Natural killer cell (primary cell): Measurements from ENCODE around the gene LRP1B. TPM values are rescaled to one million over a fixed set of nuclear protein-coding genes. Genes with fewer than 3 reads are reported as not detected.

Experiments used
- ATAC-seq, 3 donors: fragments of 150-1000 bp in 2 of 3; fragments of 200-7000 bp in 1 of 3; cut with Tn5 transposase; 1 replicate in 1 of 3; 2 replicates in 2 of 3; pipeline ENCODE4 v1.10.0; 2021; ENCODE audit warnings: mild to moderate bottlenecking in 2 of 3, moderate library complexity in 2 of 3
- DNase-seq, 2 donors: peaks; one replicate each; pipeline versions ENCODE4 v3.0.0 to v3.0.0-alpha.2; 2013 to 2021; ENCODE audit warnings: mixed read lengths in 1 of 2
- H3K27ac ChIP-seq: one replicate; pipeline ENCODE4 v1.5.1; 2013; ENCODE audit warnings: mild to moderate bottlenecking, low read length
- H3K27me3 ChIP-seq: one replicate; pipeline ENCODE4 v1.6.1; 2013; ENCODE audit warnings: low read length; ENCODE audit not compliant: control insufficient read depth, insufficient read depth
- H3K36me3 ChIP-seq: one replicate; pipeline ENCODE4 v1.6.1; 2013; ENCODE audit warnings: low read length; ENCODE audit not compliant: control insufficient read depth, insufficient read depth
- H3K4me1 ChIP-seq: one replicate; pipeline ENCODE4 v1.6.1; 2013; ENCODE audit warnings: low read length; ENCODE audit not compliant: control insufficient read depth, insufficient read depth
- H3K4me3 ChIP-seq: one replicate; pipeline ENCODE4 v1.5.1; 2013; ENCODE audit warnings: low read length
- H3K9me3 ChIP-seq: one replicate; pipeline ENCODE4 v1.6.1; 2013; ENCODE audit warnings: low read length; ENCODE audit not compliant: control insufficient read depth, insufficient read depth
- H3K27ac Mint-ChIP-seq, 2 donors: one replicate each; pipeline ENCODE4 v1.8.0; 2022; ENCODE audit warnings: mild to moderate bottlenecking in 2 of 2, mixed read lengths in 2 of 2, moderate library complexity in 1 of 2
- H3K27me3 Mint-ChIP-seq, 2 donors: one replicate each; pipeline ENCODE4 v1.8.0; 2022; ENCODE audit warnings: low read depth in 2 of 2, mixed read lengths in 2 of 2
- H3K36me3 Mint-ChIP-seq: one replicate; pipeline ENCODE4 v1.8.0; 2022; ENCODE audit warnings: mixed read lengths
- H3K4me1 Mint-ChIP-seq, 2 donors: one replicate each; pipeline ENCODE4 v1.8.0; 2022; ENCODE audit warnings: mixed read lengths in 2 of 2
- H3K4me3 Mint-ChIP-seq: one replicate; pipeline ENCODE4 v1.8.0; 2022; ENCODE audit warnings: mild to moderate bottlenecking, moderate library complexity, mixed read lengths
- H3K9me3 Mint-ChIP-seq, 2 donors: one replicate each; pipeline ENCODE4 v1.8.0; 2022; ENCODE audit warnings: mixed read lengths in 2 of 2
- CTCF ChIP-seq: fragments of 200-600 bp; IDR thresholded peaks from one replicate; pipeline ENCODE4 v1.8.0; 2022; ENCODE audit warnings: antibody characterized with exemption
- WGBS: methylation state at CpG from one replicate; pipeline ENCODE4 v1.1.7; 2013; ENCODE audit warnings: missing lambda C conversion rate; ENCODE audit not compliant: insufficient coverage; 5-methylcytosine and 5-hydroxymethylcytosine counted together
- intact Hi-C: fragments of 100-400 bp; cut with micrococcal nuclease; formaldehyde crosslinking; loops from one replicate; pipeline ENCODE4 v1.14.2; 2022
- total RNA-seq, 4 donors: library from RNA; stranded (reverse); fragments of 120-200 nt in 1 of 4; gene quantifications; one replicate each; pipeline versions ENCODE4 v1.2.3 to v1.2.4, GENCODE V29; 2013 to 2022

LRP1B gene
- total RNA-seq, 3 donors from 2014 or later (not counting 1 experiment from before 2014, with no cell fraction given): 0.05 TPM; not detected in 2

- 86% methylated on average over 8 of the region's 8 CpGs for WGBS
These were observed 470.6 kb downstream of the LRP1B start for GRCh38 chr2:141660232-141660631.

DNA sequence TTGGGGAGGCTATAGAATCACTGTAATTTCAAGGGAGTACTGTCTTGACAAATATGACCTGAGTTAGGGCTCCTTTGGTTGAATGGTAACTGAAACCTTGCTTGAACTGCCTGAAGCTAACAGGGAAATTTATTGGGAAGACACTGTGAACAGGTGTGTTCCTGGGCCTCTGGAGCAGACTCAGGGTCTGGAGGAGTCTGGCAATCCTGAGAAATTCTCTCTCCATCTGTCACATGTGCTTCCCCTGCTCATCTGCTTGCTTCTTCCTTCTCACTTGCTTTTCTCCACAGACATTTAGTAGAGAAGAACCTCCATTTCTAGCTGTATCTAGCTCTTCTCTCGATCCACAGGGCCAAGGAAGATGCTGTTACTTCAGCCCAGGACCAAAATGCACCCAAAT lies 476.5 kb downstream of the LRP1B start:
- Mint-ChIP-seq H3K4me1 (no peaks in the 10 kb centered on the region), H3K36me3 (no peaks in the 10 kb centered on the region), H3K9me3 (peaks cover 9 to 11% of the 10 kb centered on the region in 2 donors), H3K27ac (no peak overlapping the region), H3K27me3 (no peaks in the 10 kb centered on the region), H3K4me3 (no peak overlapping the region)
- peaks cover 4% of the 10 kb centered on the region for H3K9me3 ChIP-seq
- WGBS: 75% methylated on average over 1 of the region's 1 CpG
- TF ChIP-seq CTCF: no peak
- no peaks in the 10 kb centered on the region for H3K36me3 ChIP-seq
- H3K4me1 ChIP-seq: no peaks in the 10 kb centered on the region
- DNase-seq: no peak
- intact Hi-C loops: no loop called here
- H3K27me3 ChIP-seq: no peaks in the 10 kb centered on the region
- no peak for ATAC-seq
- no peak overlapping the region for H3K27ac ChIP-seq
- no peak overlapping the region for H3K4me3 ChIP-seq

More at GRCh38 chr2:141660232-141660631, 470.6 kb downstream of the LRP1B start:
- H3K27ac Mint-ChIP-seq: no peak overlapping the region
- ATAC-seq (no peak), DNase-seq (no peak)
- H3K4me1 ChIP-seq: no peaks in the 10 kb centered on the region
- H3K36me3 ChIP-seq: no peaks in the 10 kb centered on the region
- H3K27ac ChIP-seq: no peak overlapping the region
- no peak for TF ChIP-seq CTCF
- peaks cover 6% of the 10 kb centered on the region for H3K36me3 Mint-ChIP-seq
- no peak overlapping the region for H3K4me3 Mint-ChIP-seq
- intact Hi-C loops: no loop called here
- no peaks in the 10 kb centered on the region for H3K27me3 Mint-ChIP-seq
- peaks cover 19 to 28% of the 10 kb centered on the region in 2 donors for H3K9me3 Mint-ChIP-seq
- no peaks in the 10 kb centered on the region for H3K4me1 Mint-ChIP-seq
- peaks cover 9% of the 10 kb centered on the region for H3K9me3 ChIP-seq
- H3K4me3 ChIP-seq: no peak overlapping the region
- no peaks in the 10 kb centered on the region for H3K27me3 ChIP-seq

- intact Hi-C loops: no loop called here
- H3K27me3 Mint-ChIP-seq: no peaks in the 10 kb centered on the region
- Histone ChIP-seq H3K36me3 (no peaks in the 10 kb centered on the region), H3K27ac (no peak overlapping the region), H3K4me3 (no peak overlapping the region), H3K27me3 (no peaks in the 10 kb centered on the region), H3K4me1 (no peaks in the 10 kb centered on the region), H3K9me3 (no peaks in the 10 kb centered on the region)
- ATAC-seq (no peak), DNase-seq (no peak)
- H3K9me3 Mint-ChIP-seq: peaks cover 14% of the 10 kb centered on the region in 2 donors
- no peaks in the 10 kb centered on the region for H3K36me3 Mint-ChIP-seq
- H3K4me1 Mint-ChIP-seq: no peaks in the 10 kb centered on the region
- H3K4me3 Mint-ChIP-seq: no peak overlapping the region
- no peak for TF ChIP-seq CTCF
- WGBS: 77% methylated on average over 2 of the region's 2 CpGs
- H3K27ac Mint-ChIP-seq: no peak overlapping the region
These were observed 477.6 kb downstream of the LRP1B start for GRCh38 chr2:141653184-141653583.

DNA sequence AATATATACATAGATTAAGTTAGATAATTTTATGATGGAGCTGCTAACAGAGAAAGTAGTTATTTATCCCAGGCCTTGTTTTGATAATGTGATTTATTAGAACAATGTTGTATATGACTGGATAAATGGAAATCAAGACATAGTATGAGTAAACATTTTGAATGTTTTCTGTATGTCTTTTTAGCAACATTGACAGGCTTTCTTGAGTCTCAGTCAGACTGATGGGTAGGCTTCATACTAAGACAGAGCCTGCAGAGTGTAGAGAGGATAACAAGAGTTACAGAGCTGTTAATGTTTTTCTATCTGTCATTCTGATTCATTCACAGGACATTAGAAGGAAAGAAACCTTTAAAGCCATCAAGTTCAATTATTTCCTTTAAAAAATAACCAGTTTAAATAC lies 478.5 kb downstream of the LRP1B start:
- no peaks in the 10 kb centered on the region for H3K36me3 ChIP-seq
- intact Hi-C loops: no loop called here
- Mint-ChIP-seq H3K36me3 (no peaks in the 10 kb centered on the region), H3K9me3 (peaks cover 12 to 14% of the 10 kb centered on the region in 2 donors), H3K27me3 (no peaks in the 10 kb centered on the region), H3K4me1 (no peaks in the 10 kb centered on the region), H3K27ac (no peak overlapping the region), H3K4me3 (no peak overlapping the region)
- no peaks in the 10 kb centered on the region for H3K27me3 ChIP-seq
- H3K9me3 ChIP-seq: no peaks in the 10 kb centered on the region
- no peaks in the 10 kb centered on the region for H3K4me1 ChIP-seq
- DNase-seq (no peak), ATAC-seq (no peak)
- TF ChIP-seq CTCF: no peak
- H3K4me3 ChIP-seq: no peak overlapping the region
- H3K27ac ChIP-seq: no peak overlapping the region
